Lung (tissue), 12 donors: ENCODE results near the gene HS3ST4. TPM values are rescaled to one million over a fixed set of nuclear protein-coding genes. Genes with fewer than 3 reads are reported as not detected.

Experiments
- ATAC-seq: fragments of 200-7000 bp; cut with Tn5 transposase; one replicate; pipeline ENCODE4 v1.9.1; 2020; ENCODE audit warnings: moderate number of reproducible peaks; ENCODE audit not compliant: insufficient read depth, low FRiP score
- DNase-seq, 3 donors: peaks; one replicate each; pipeline ENCODE4 v3.0.0-alpha.2; 2013 to 2017
- H3K27ac ChIP-seq, 2 donors: one replicate each; pipeline ENCODE4 v1.5.1; 2013; ENCODE audit warnings: mild to moderate bottlenecking in 2 of 2, moderate library complexity in 2 of 2, control low read depth in 1 of 2, inconsistent platforms in 1 of 2, low read depth in 1 of 2, low read length in 1 of 2
- H3K27me3 ChIP-seq, 3 donors: one replicate each; pipeline ENCODE4 v1.5.1; 2013; ENCODE audit warnings: low read length in 2 of 3; ENCODE audit not compliant: control insufficient read depth in 3 of 3, insufficient read depth in 3 of 3
- H3K36me3 ChIP-seq, 4 donors: one replicate each; pipeline ENCODE4 v1.5.1; 2013; ENCODE audit warnings: low read length in 4 of 4, mild to moderate bottlenecking in 1 of 4, moderate library complexity in 1 of 4; ENCODE audit not compliant: control insufficient read depth in 4 of 4, insufficient read depth in 4 of 4
- H3K4me1 ChIP-seq, 5 donors: one replicate each; pipeline ENCODE4 v1.5.1; 2013; ENCODE audit warnings: low read length in 5 of 5, mild to moderate bottlenecking in 2 of 5, moderate library complexity in 1 of 5; ENCODE audit not compliant: control insufficient read depth in 5 of 5, insufficient read depth in 5 of 5
- H3K4me3 ChIP-seq: one replicate; pipeline ENCODE4 v1.5.1; 2013; ENCODE audit warnings: mild to moderate bottlenecking, control low read depth, moderate library complexity
- H3K9ac ChIP-seq, 2 donors: one replicate each; pipeline ENCODE4 v1.5.1; 2013; ENCODE audit warnings: low read length in 2 of 2, control low read depth in 1 of 2; ENCODE audit not compliant: insufficient read depth in 1 of 2
- H3K9me3 ChIP-seq, 4 donors: one replicate each; pipeline ENCODE4 v1.5.1; 2013; ENCODE audit warnings: low read length in 3 of 4, mild to moderate bottlenecking in 1 of 4, moderate library complexity in 1 of 4; ENCODE audit not compliant: control insufficient read depth in 4 of 4, insufficient read depth in 3 of 4
- WGBS, 2 donors: extraction: QIAGEN DNeasy Blood & Tissue Kit; methylation state at CpG; one replicate each; pipeline ENCODE4 v1.1.7; 2013; 5-methylcytosine and 5-hydroxymethylcytosine counted together
- polyA plus RNA-seq, 2 donors: library from polyadenylated mRNA; stranded (reverse); fragments of 200-250 nt; gene quantifications; one replicate each; pipeline ENCODE4 v1.2.1, GENCODE V29; 2013
- total RNA-seq, 2 donors: library from RNA; depleted of rRNA in 1 of 2; stranded (reverse); fragments of >200 nt in 1 of 2; gene quantifications; one replicate each; pipeline ENCODE4 v1.2.1, GENCODE V29; 2014 to 2021
- TF ChIP-seq, protein P1 (sequence below): IDR thresholded peaks from 2 replicates; pipeline ENCODE4 v1.5.1; 2012; ENCODE audit warnings: mild to moderate bottlenecking; ENCODE audit errors: control extremely low read depth, extremely low read depth
- donor health status: control.
- donor health status: control.
- donor health status: Bipolar disorder and iron deficiency.
- donor health status: healthy.
- donor health status: DM: yes; HTN: yes; CAD: no.

Gene HS3ST4
- total and polyA plus RNA-seq, 4 donors = 0.06 to 0.15 TPM; not detected in 2

- Histone ChIP-seq H3K4me1 (peaks cover 0 to 10% (median 0%) of the 10 kb centered on the region in 5 donors), H3K9ac (no peak overlapping the region), H3K4me3 (no peak overlapping the region), H3K27ac (no peak overlapping the region), H3K36me3 (no peaks in the 10 kb centered on the region), H3K27me3 (peaks cover 13 to 74% (median 53%) of the 10 kb centered on the region in 3 donors), H3K9me3 (peaks cover 0 to 3% (median 0%) of the 10 kb centered on the region in 4 donors)
- 10 to 12% methylated on average over 9 of the region's 9 CpGs for WGBS, 2 donors
- DNase-seq = no peak
- TF ChIP-seq, protein P1, sequence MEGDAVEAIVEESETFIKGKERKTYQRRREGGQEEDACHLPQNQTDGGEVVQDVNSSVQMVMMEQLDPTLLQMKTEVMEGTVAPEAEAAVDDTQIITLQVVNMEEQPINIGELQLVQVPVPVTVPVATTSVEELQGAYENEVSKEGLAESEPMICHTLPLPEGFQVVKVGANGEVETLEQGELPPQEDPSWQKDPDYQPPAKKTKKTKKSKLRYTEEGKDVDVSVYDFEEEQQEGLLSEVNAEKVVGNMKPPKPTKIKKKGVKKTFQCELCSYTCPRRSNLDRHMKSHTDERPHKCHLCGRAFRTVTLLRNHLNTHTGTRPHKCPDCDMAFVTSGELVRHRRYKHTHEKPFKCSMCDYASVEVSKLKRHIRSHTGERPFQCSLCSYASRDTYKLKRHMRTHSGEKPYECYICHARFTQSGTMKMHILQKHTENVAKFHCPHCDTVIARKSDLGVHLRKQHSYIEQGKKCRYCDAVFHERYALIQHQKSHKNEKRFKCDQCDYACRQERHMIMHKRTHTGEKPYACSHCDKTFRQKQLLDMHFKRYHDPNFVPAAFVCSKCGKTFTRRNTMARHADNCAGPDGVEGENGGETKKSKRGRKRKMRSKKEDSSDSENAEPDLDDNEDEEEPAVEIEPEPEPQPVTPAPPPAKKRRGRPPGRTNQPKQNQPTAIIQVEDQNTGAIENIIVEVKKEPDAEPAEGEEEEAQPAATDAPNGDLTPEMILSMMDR = no peak
- ATAC-seq = no peak
Measured at GRCh38 chr16:25693631-25694030, 1.9 kb downstream of the HS3ST4 start.

DNA sequence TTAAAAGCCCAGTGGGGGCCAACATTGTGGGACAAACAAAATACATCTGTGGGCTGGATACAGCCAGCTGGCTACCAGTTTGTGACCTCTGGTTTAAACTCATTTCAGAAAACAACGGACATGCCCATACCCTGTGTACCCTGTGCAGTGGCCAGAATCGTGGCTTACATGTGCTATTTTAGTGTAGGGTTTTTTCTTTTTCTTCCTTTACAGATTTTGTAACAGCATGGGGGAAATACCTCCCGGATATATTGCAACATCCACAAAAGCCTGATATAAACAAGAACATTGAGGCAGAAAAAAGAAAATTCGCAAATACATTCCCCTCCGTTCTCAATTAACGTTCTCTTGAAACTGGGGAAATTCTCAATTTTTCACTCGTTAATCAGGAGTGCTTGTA lies 7.3 kb downstream of the HS3ST4 start:
- H3K27ac ChIP-seq = no peak overlapping the region
- no peaks in the 10 kb centered on the region for H3K36me3 ChIP-seq
- TF ChIP-seq, protein P1 = no peak
- peaks cover 0 to 1% (median 0%) of the 10 kb centered on the region in 4 donors for H3K9me3 ChIP-seq
- WGBS, 2 donors = 34 to 61% methylated on average over 7 of the region's 7 CpGs
- no peak for ATAC-seq
- no peak overlapping the region for H3K4me3 ChIP-seq
- DNase-seq = no peak
- peaks cover 0 to 34% (median 24%) of the 10 kb centered on the region in 3 donors for H3K27me3 ChIP-seq
- H3K9ac ChIP-seq = no peak overlapping the region
- H3K4me1 ChIP-seq = no peaks in the 10 kb centered on the region

- WGBS, 2 donors = 85 to 89% methylated on average over 6 of the region's 6 CpGs
- Histone ChIP-seq H3K9me3 (peaks cover 0 to 1% (median 0%) of the 10 kb centered on the region in 4 donors), H3K27ac (no peak overlapping the region), H3K36me3 (no peaks in the 10 kb centered on the region), H3K27me3 (peaks cover 0 to 20% (median 9%) of the 10 kb centered on the region in 3 donors), H3K9ac (no peak overlapping the region), H3K4me3 (no peak overlapping the region), H3K4me1 (no peaks in the 10 kb centered on the region)
- DNase-seq = no peak
- no peak for ATAC-seq
- TF ChIP-seq, protein P1 = no peak
Measured at GRCh38 chr16:25700547-25700946, 8.8 kb downstream of the HS3ST4 start.

DNA sequence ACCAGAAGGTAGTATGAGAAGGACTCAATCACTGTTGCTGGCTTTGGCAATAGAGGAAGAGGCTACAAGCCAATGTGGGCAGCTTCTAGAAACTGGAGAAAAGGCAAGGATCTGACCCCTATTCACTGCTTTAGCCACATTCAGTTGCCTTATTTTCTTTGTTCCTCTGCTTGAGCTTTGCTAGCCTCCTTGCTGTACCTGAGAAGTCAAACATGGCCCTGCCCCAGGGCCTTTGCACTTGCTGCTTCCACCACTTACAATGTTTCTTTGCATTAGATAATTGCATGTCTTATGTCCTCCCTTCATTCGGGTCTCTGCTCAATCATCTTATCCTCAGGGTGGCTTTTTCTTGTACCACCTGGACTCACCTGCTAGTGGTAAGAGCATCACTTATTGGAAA lies 15.8 kb downstream of the HS3ST4 start:
- TF ChIP-seq, protein P1 = no peak
- Histone ChIP-seq H3K27me3 (peaks cover 0 to 3% (median 0%) of the 10 kb centered on the region in 3 donors), H3K4me1 (no peaks in the 10 kb centered on the region), H3K27ac (no peak overlapping the region), H3K9me3 (peaks cover 0 to 6% (median 2%) of the 10 kb centered on the region in 4 donors), H3K9ac (no peak overlapping the region), H3K36me3 (no peaks in the 10 kb centered on the region), H3K4me3 (no peak overlapping the region)
- WGBS, 2 donors = 82 to 86% methylated on average over 1 of the region's 1 CpG
- no peak for DNase-seq
- ATAC-seq = no peak
